GM23338 (cell line): ENCODE results near the gene KLHL1. TPM values are rescaled to one million over a fixed set of nuclear protein-coding genes. Genes with fewer than 3 reads are reported as not detected.

Experiments
- ATAC-seq: fragments of 200-7000 bp; cut with Tn5 transposase; 3 replicates; pipeline ENCODE4 v1.9.1; 2020
- DNase-seq: peaks from one replicate; pipeline ENCODE4 v3.0.0-alpha.2; 2015; ENCODE audit warnings: low spot score
- H2AFZ ChIP-seq: fragments of 200-600 bp; sonication (generic); 2 replicates; pipeline ENCODE4 v1.8.0; 2016; ENCODE audit warnings: antibody characterized with exemption, mild to moderate bottlenecking, moderate library complexity
- H3F3A ChIP-seq: fragments of 200-600 bp; sonication (generic); replicated peaks from 2 replicates; pipeline ENCODE4 v1.8.0; 2017; ENCODE audit warnings: antibody characterized with exemption, mixed run types, low read depth
- H3K27ac ChIP-seq: fragments of 200-600 bp; sonication (generic); 2 replicates; pipeline ENCODE4 v1.6.1; 2016; ENCODE audit warnings: low read depth
- H3K27me3 ChIP-seq: fragments of 200-600 bp; sonication (generic); 2 replicates; pipeline ENCODE4 v1.8.0; 2016; ENCODE audit warnings: mild to moderate bottlenecking, mixed run types, moderate library complexity; ENCODE audit not compliant: insufficient read depth
- H3K36me3 ChIP-seq: fragments of 200-600 bp; sonication (generic); 2 replicates; pipeline ENCODE4 v1.8.0; 2016; ENCODE audit warnings: mild to moderate bottlenecking; ENCODE audit not compliant: insufficient read depth
- H3K4me1 ChIP-seq: fragments of 200-600 bp; sonication (generic); 2 replicates; pipeline ENCODE4 v1.8.0; 2016; ENCODE audit warnings: mild to moderate bottlenecking, moderate library complexity; ENCODE audit not compliant: insufficient read depth
- H3K4me2 ChIP-seq: fragments of 200-600 bp; sonication (generic); 2 replicates; pipeline ENCODE4 v1.7.1; 2017; ENCODE audit warnings: mixed run types
- H3K4me3 ChIP-seq: fragments of 200-600 bp; sonication (generic); 2 replicates; pipeline ENCODE4 v1.6.1; 2016; ENCODE audit warnings: mixed run types
- H3K79me2 ChIP-seq: fragments of 200-600 bp; sonication (generic); replicated peaks from 2 replicates; pipeline ENCODE4 v1.8.0; 2017; ENCODE audit warnings: mild to moderate bottlenecking; ENCODE audit not compliant: insufficient read depth
- H3K9me2 ChIP-seq: fragments of 200-600 bp; sonication (generic); 2 replicates; pipeline ENCODE4 v1.8.0; 2017; ENCODE audit not compliant: insufficient read depth
- H4K20me1 ChIP-seq: fragments of 200-600 bp; sonication (generic); replicated peaks from 2 replicates; pipeline ENCODE4 v1.8.0; 2017; ENCODE audit warnings: mild to moderate bottlenecking; ENCODE audit not compliant: insufficient read depth
- H3K27ac Mint-ChIP-seq: 2 replicates; pipeline ENCODE4 v1.8.0; 2020; ENCODE audit warnings: inconsistent platforms, mild to moderate bottlenecking, moderate library complexity, mixed read lengths
- H3K27me3 Mint-ChIP-seq: 3 replicates; pipeline ENCODE4 v1.8.0; 2022; ENCODE audit warnings: low read depth, mild to moderate bottlenecking, moderate library complexity, mixed read lengths, inconsistent platforms; ENCODE audit not compliant: insufficient read depth, poor library complexity
- H3K36me3 Mint-ChIP-seq: 3 replicates; pipeline ENCODE4 v1.8.0; 2021; ENCODE audit warnings: low read depth, mild to moderate bottlenecking, inconsistent platforms, moderate library complexity, mixed read lengths
- H3K4me1 Mint-ChIP-seq: 3 replicates; pipeline ENCODE4 v1.8.0; 2020; ENCODE audit warnings: mild to moderate bottlenecking, inconsistent platforms, mixed read lengths
- H3K4me3 Mint-ChIP-seq: 3 replicates; pipeline ENCODE4 v1.8.0; 2021; ENCODE audit warnings: moderate library complexity, mild to moderate bottlenecking, inconsistent platforms, mixed read lengths
- H3K9me3 Mint-ChIP-seq: 3 replicates; pipeline ENCODE4 v1.8.0; 2020; ENCODE audit warnings: moderate library complexity, mild to moderate bottlenecking, inconsistent platforms, mixed read lengths
- CTCF ChIP-seq, 2 experiments: fragments of 200-600 bp in 1 of 2; sonication (generic) in 1 of 2; conservative IDR thresholded peaks; 2 replicates each; pipeline versions ENCODE4 v1.5.1 to v1.6.1; 2016 to 2017; ENCODE audit warnings: antibody characterized with exemption in 2 of 2, low read depth in 2 of 2, mild to moderate bottlenecking in 2 of 2, moderate library complexity in 1 of 2
- EZH2phosphoT487 ChIP-seq: fragments of 200-600 bp; sonication (generic); IDR thresholded peaks from one replicate; pipeline ENCODE4 v1.8.1; 2018; ENCODE audit warnings: antibody characterized with exemption; ENCODE audit not compliant: unreplicated experiment
- POLR2AphosphoS5 ChIP-seq: IDR thresholded peaks from 2 replicates; pipeline ENCODE4 v1.6.1; 2016; ENCODE audit warnings: antibody characterized with exemption, low read depth
- ZNF114 ChIP-seq: fragments of 250-450 bp; sonication (Bioruptor Pico); IDR thresholded peaks from 2 replicates; pipeline ENCODE4 v1.5.0; 2020; ENCODE audit warnings: mild to moderate bottlenecking, moderate library complexity
- ZNF462 ChIP-seq: fragments of 250-450 bp; sonication (Bioruptor Pico); IDR thresholded peaks from 2 replicates; pipeline ENCODE4 v1.5.0; 2020; ENCODE audit warnings: mild to moderate bottlenecking, moderate library complexity
- polyA plus RNA-seq: library from polyadenylated mRNA; unstranded; fragments of >200 nt; fragmentation: Nextera tagmentation; extraction: Ambion mirVana; gene quantifications from 2 replicates; pipeline ENCODE4 v1.2.1, GENCODE V29; 2016
- total RNA-seq: library from RNA; depleted of rRNA; stranded (reverse); fragments of >200 nt; shearing (Covaris generic); gene quantifications from 2 replicates; pipeline ENCODE4 v1.2.3, GENCODE V29; 2014

KLHL1 gene
- total and polyA plus RNA-seq, 2 experiments from 2014 or later = not detected

- no peak for TF ChIP-seq CTCF (conservative IDR thresholded peaks at IDR 0.05; ENCODE audit: low read depth in 2 of 2)
- no peak for TF ChIP-seq ZNF114
- TF ChIP-seq POLR2AphosphoS5 = no peak
Observed at GRCh38 chr13:69706807-69707206, 401.4 kb downstream of the KLHL1 start (continued).

GRCh38 chr13:69704311-69704710, 403.9 kb downstream of the KLHL1 start:
- no peak for TF ChIP-seq ZNF462 (CRISPR knock-in tag)
- TF ChIP-seq CTCF (conservative IDR thresholded peaks at IDR 0.05; ENCODE audit: low read depth in 2 of 2) = no peak
- no peak for TF ChIP-seq EZH2phosphoT487

More at GRCh38 chr13:69704311-69704710, 403.9 kb downstream of the KLHL1 start:
- Mint-ChIP-seq H3K4me1 (no peaks in the 10 kb centered on the region), H3K4me3 (no peak overlapping the region), H3K36me3 (no peaks in the 10 kb centered on the region), H3K27ac (no peak overlapping the region), H3K9me3 (no peaks in the 10 kb centered on the region), H3K27me3 (no peaks in the 10 kb centered on the region)
- ATAC-seq = no peak
- Histone ChIP-seq H4K20me1 (no peaks in the 10 kb centered on the region), H3K36me3 (no peaks in the 10 kb centered on the region), H3K9me2 (no peaks in the 10 kb centered on the region), H3K4me2 (no peak overlapping the region), H3K27me3 (no peaks in the 10 kb centered on the region), H3F3A (no peaks in the 10 kb centered on the region), H2AFZ (no peak overlapping the region), H3K4me1 (no peaks in the 10 kb centered on the region), H3K79me2 (no peaks in the 10 kb centered on the region), H3K27ac (no peak overlapping the region), H3K4me3 (no peak overlapping the region)
- no peak for DNase-seq
